Activated CD8-positive, alpha-beta T cell treated with anti-CD3 and anti-CD28 coated beads for 36 hours (primary cell): ENCODE data around the gene FSIP1. TPM values are rescaled to one million over a fixed set of nuclear protein-coding genes. Genes with fewer than 3 reads are reported as not detected.
A peak's percentile ranks its signal among the peaks of the same experiment; 100 is the strongest.

Experiments used
- ATAC-seq: fragments of 200-7000 bp; cut with Tn5 transposase; one replicate; pipeline ENCODE4 v1.10.0; 2021; ENCODE audit warnings: mild to moderate bottlenecking, moderate library complexity
- CTCF ChIA-PET: fragments of 350-600 bp; sonication (Branson Sonifier 250); formaldehyde crosslinking; loops from one replicate; lab custom pipeline; 2021; ENCODE audit warnings: antibody characterized with exemption; lab: Charles Lee
- POLR2A ChIA-PET: fragments of 350-600 bp; sonication (Branson Sonifier 250); formaldehyde crosslinking; loops from one replicate; lab custom pipeline; 2021; ENCODE audit warnings: antibody characterized with exemption; lab: Charles Lee
- DNase-seq: peaks from one replicate; pipeline ENCODE4 v3.0.0-alpha.2; 2020
- H3K27ac Mint-ChIP-seq: one replicate; pipeline ENCODE4 v1.8.0; 2021; ENCODE audit warnings: mild to moderate bottlenecking, mixed read lengths
- H3K27me3 Mint-ChIP-seq: one replicate; pipeline ENCODE4 v1.8.0; 2021; ENCODE audit warnings: mixed read lengths
- H3K36me3 Mint-ChIP-seq: one replicate; pipeline ENCODE4 v1.8.0; 2021; ENCODE audit warnings: low read depth, mixed read lengths
- H3K4me1 Mint-ChIP-seq: one replicate; pipeline ENCODE4 v1.8.0; 2021; ENCODE audit warnings: low read depth, mixed read lengths
- H3K4me3 Mint-ChIP-seq: one replicate; pipeline ENCODE4 v1.8.0; 2021; ENCODE audit warnings: mild to moderate bottlenecking, moderate library complexity, mixed read lengths
- H3K9me3 Mint-ChIP-seq: one replicate; pipeline ENCODE4 v1.8.0; 2021; ENCODE audit warnings: mixed read lengths
- intact Hi-C: fragments of 100-400 bp; cut with micrococcal nuclease; formaldehyde crosslinking; loops from one replicate; pipeline ENCODE4 v1.10.0; 2022
- total RNA-seq, 2 experiments: library from RNA; stranded (reverse); gene quantifications; one replicate each; pipeline ENCODE4 v1.2.3, GENCODE V29; 2021
- TF ChIP-seq, protein P1 (sequence below): fragments of 200-600 bp; IDR thresholded peaks from one replicate; pipeline ENCODE4 v1.8.0; 2022; ENCODE audit warnings: antibody characterized with exemption, mild to moderate bottlenecking

The FSIP1 gene
- total RNA-seq, 2 experiments from 2014 or later, result 0.36 to 0.43 TPM

DNA sequence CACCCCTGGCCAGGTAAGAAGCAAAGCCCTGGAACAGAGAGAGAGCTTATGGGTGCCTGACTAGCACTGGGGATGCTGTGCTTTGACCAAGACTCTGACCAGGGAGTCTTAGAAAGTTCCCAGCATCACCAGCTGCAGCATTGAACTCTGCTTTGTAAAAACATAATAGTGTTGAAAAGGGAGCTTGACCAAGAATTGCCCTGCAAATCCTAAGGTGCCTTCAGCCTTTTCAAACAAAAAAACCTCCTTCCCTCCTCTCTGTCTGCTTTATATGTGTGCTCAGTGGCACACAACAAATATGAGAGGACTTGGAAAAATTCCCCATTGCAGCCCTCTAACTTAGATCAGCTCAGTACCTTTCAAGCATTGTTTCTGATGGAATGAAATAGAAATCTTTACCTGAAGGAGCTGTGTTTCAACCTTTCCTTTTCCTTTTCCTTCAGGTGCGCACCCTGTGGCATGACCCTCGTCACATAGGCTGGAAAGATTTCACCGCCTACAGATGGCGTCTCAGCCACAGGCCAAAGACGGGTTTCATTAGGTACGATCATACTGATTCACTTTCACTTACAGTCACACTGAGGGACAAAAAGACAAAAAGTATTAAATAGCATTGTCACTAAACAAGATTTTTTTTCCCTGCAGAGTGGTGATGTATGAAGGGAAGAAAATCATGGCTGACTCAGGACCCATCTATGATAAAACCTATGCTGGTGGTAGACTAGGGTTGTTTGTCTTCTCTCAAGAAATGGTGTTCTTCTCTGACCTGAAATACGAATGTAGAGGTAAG is 188.8 kb downstream of the FSIP1 start:
- DNase-seq (peak; percentile 51), ATAC-seq (peak; percentile 65)
- H3K36me3 Mint-ChIP-seq, result no peaks in the 10 kb centered on the region
- CTCF ChIA-PET, result interaction anchor here (0.7 to 2.1 kb wide), 7 partner anchors 14 to 163 kb away, joined by 3 to 8 read pairs (median 3); no protein-coding TSS in a partner anchor
- TF ChIP-seq, protein P1, sequence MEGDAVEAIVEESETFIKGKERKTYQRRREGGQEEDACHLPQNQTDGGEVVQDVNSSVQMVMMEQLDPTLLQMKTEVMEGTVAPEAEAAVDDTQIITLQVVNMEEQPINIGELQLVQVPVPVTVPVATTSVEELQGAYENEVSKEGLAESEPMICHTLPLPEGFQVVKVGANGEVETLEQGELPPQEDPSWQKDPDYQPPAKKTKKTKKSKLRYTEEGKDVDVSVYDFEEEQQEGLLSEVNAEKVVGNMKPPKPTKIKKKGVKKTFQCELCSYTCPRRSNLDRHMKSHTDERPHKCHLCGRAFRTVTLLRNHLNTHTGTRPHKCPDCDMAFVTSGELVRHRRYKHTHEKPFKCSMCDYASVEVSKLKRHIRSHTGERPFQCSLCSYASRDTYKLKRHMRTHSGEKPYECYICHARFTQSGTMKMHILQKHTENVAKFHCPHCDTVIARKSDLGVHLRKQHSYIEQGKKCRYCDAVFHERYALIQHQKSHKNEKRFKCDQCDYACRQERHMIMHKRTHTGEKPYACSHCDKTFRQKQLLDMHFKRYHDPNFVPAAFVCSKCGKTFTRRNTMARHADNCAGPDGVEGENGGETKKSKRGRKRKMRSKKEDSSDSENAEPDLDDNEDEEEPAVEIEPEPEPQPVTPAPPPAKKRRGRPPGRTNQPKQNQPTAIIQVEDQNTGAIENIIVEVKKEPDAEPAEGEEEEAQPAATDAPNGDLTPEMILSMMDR, result no peak
- peaks cover 6% of the 10 kb centered on the region for H3K4me1 Mint-ChIP-seq
- no peak overlapping the region for H3K27ac Mint-ChIP-seq
- intact Hi-C loops, result loop anchor here (10.0 kb wide), 1 partner anchor 71 kb away; no protein-coding TSS in a partner anchor
- POLR2A ChIA-PET, result interaction anchor here (1.1 kb wide), 1 partner anchor 36 kb away, joined by 3 read pairs; no protein-coding TSS in a partner anchor
- no peaks in the 10 kb centered on the region for H3K9me3 Mint-ChIP-seq
- no peak overlapping the region for H3K4me3 Mint-ChIP-seq
- peaks cover 2% of the 10 kb centered on the region for H3K27me3 Mint-ChIP-seq

DNA sequence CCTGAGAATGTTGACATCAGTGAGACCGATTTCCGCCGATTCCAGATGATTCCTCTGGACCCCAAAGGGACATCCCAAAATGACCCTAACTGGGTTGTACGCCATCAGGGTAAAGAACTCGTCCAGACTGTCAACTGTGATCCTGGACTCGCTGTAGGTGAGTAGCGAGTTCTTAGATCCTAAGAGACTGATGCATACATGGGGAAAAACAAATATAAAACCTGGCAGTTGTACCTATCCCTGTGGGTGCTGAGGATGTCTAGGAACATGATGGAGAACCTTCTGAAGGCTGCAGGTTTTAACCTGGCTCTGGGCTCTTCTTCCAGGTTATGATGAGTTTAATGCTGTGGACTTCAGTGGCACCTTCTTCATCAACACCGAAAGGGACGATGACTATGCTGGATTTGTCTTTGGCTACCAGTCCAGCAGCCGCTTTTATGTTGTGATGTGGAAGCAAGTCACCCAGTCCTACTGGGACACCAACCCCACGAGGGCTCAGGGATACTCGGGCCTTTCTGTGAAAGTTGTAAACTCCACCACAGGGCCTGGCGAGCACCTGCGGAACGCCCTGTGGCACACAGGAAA is 189.5 kb downstream of the FSIP1 start:
- POLR2A ChIA-PET, result interaction anchor here (1.1 kb wide), 1 partner anchor 37 kb away, joined by 3 read pairs; no protein-coding TSS in a partner anchor
- Mint-ChIP-seq H3K4me1 (peaks cover 6% of the 10 kb centered on the region), H3K27ac (no peak overlapping the region), H3K36me3 (no peaks in the 10 kb centered on the region), H3K4me3 (no peak overlapping the region), H3K27me3 (peaks cover 2% of the 10 kb centered on the region), H3K9me3 (no peaks in the 10 kb centered on the region)
- intact Hi-C loops, result loop anchor here (10.0 kb wide), 1 partner anchor 72 kb away; no protein-coding TSS in a partner anchor
- CTCF ChIA-PET, result interaction anchor here (0.7 to 2.1 kb wide), 3 partner anchors 17 to 164 kb away, joined by 3 to 8 read pairs (median 3); no protein-coding TSS in a partner anchor
- ATAC-seq, result no peak
- DNase-seq, result no peak
- TF ChIP-seq, protein P1, result no peak

DNA sequence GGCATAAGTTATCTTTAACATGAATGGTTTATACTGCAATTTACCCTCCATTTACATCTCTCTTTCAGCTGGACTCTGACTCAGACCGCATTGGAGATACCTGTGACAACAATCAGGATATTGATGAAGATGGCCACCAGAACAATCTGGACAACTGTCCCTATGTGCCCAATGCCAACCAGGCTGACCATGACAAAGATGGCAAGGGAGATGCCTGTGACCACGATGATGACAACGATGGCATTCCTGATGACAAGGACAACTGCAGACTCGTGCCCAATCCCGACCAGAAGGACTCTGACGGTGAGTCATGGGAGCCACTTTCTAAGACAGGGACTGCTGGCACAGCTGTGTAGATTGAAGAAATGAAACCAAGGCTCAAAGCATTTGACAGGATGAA is 190.1 kb downstream of the FSIP1 start:
- intact Hi-C loops, result loop anchor here (10.0 kb wide), 1 partner anchor 72 kb away; no protein-coding TSS in a partner anchor
- H3K36me3 Mint-ChIP-seq, result no peaks in the 10 kb centered on the region
- TF ChIP-seq, protein P1, result no peak
- H3K9me3 Mint-ChIP-seq, result no peaks in the 10 kb centered on the region
- CTCF ChIA-PET, result no interaction called here
- no peak overlapping the region for H3K27ac Mint-ChIP-seq
- H3K27me3 Mint-ChIP-seq, result peaks cover 2% of the 10 kb centered on the region
- DNase-seq (no peak), ATAC-seq (no peak)
- POLR2A ChIA-PET, result interaction anchor here (0.6 kb wide), 1 partner anchor 166 kb away, joined by 4 read pairs; no protein-coding TSS in a partner anchor
- H3K4me3 Mint-ChIP-seq, result no peak overlapping the region
- peaks cover 6% of the 10 kb centered on the region for H3K4me1 Mint-ChIP-seq

DNA sequence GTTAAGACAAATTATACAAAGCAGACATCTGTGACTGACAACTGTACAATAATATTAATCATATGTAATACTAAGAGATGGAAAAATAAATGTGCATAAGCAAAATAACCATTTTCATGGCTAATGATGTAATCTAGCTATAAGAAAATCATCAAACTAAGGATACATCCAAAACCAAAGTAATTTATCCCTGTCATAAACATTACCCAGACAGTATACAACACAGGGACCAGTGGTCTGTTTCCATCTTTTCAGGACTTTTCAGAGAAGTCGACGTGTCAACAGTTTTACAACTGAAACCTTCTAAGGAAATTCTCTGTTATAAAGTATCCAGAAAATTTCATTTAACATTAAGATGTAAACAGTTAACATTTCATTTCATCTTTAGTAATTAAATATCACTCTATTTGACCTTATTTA is 190.7 kb downstream of the FSIP1 start:
- DNase-seq (no peak), ATAC-seq (no peak)
- Mint-ChIP-seq H3K4me1 (peaks cover 6% of the 10 kb centered on the region), H3K9me3 (no peaks in the 10 kb centered on the region), H3K27me3 (peaks cover 2% of the 10 kb centered on the region), H3K27ac (no peak overlapping the region), H3K4me3 (no peak overlapping the region), H3K36me3 (no peaks in the 10 kb centered on the region)
- POLR2A ChIA-PET, result no interaction called here
- CTCF ChIA-PET, result interaction anchor here (1.5 kb wide), 1 partner anchor 165 kb away, joined by 6 read pairs; no protein-coding TSS in a partner anchor
- TF ChIP-seq, protein P1, result no peak
- intact Hi-C loops, result loop anchor here (10.0 kb wide), 1 partner anchor 73 kb away; no protein-coding TSS in a partner anchor
